ENCODE results near the gene ATF5.

The ATF5 gene

DNA sequence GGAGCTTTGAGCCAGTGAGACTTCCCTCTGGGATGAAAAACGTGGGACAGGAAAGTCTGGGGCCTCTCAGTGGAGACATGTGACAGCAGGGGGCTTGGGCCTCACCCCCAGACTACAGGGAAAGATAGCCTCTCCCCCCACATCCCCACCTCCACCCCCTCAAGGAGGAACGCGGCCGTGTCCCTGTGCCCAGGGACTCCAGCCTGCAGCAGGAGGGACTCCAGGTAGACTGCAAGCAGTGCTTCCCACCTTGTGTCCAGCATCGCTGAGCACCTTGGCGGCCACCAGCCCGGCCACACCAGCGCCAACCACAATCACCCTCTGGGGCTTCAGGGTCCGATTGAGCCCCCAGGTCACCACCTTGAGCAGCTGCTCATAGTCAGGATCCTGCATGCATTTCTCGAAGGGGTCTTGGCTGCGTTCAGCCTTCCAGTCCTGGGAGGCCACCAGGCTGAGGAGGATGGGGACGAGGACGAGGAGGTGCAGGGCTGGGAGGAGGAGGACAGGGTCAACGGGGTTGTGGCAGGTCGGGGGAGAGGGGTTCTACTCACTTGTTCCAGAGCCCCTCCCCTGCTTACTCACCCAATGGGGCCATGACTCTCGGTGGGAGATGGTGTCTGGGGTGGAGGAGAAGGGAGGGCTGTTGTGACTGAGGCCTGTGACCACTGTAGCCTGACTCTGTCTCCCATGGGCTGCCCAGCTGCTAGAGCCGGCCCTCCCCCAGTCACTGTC is 33.3 kb upstream of the ATF5 start:
- Histone ChIP-seq H3K9me3 (ENCODE audit: control insufficient read depth in 2 of 2, low read length in 2 of 2) (no peaks in the 10 kb centered on the region), H3K4me1 (ENCODE audit: control insufficient read depth, insufficient read depth, low read length) (peaks cover 13% of the 10 kb centered on the region), H3K27me3 (ENCODE audit: control insufficient read depth in 1 of 2, insufficient read depth in 2 of 2, low read length in 2 of 2) (peaks cover 4 to 7% of the 10 kb centered on the region in 2 donors), H3K9ac (ENCODE audit: low read length in 2 of 2) (no peak overlapping the region), H3K36me3 (ENCODE audit: control insufficient read depth in 2 of 2, insufficient read depth in 2 of 2, low read length in 2 of 2) (no peaks in the 10 kb centered on the region), H3K4me3 (ENCODE audit: low read length in 2 of 2) (no peak overlapping the region), H3K27ac (ENCODE audit: low read length) (no peak overlapping the region)

DNA sequence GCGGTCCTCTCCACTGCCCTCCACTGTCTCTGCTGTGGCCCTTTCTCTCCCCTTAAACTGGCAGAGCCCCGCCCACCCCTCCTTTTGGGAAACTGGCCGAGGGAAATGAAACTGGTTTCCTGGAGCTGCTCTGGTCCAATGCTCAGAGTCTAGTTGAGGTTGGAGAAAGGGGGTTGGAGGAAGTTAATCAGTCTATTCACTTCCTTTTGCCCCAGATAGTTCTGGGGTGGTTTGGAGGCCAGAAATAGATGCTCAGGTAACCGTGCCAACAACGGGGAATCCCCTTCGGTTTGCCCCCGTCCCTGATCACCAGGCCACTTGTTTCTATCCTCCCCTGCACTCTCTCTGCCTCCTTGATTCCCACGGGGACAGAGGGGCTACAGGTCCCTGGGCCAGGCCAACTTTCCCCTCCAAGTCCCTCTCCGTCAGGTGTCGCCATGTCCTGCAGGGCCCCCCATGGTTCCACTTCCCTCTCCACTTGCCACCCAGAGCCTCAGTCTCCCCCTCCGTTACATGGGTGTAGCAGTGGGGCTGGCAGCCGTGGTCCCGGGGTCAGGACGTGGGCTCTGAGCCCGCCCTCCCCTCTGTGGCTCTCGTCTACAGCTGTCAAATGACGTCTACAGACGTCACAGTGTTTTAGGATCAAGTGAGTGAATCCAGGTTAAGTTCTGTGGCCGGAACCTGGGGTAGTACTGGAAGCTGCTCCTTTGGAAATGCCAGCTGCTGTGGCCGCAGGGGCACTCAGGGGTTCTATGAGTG is 32.0 kb upstream of the ATF5 start, which contains the start of gene IL4I1:
Gene IL4I1, minus strand, starts transcription at position 25 of the 759 bp plus-strand sequence. CDS start 727 bp downstream, outside the sequence.
- H3K4me1 ChIP-seq (ENCODE audit: control insufficient read depth, insufficient read depth, low read length): peaks cover 13% of the 10 kb centered on the region
- H3K27me3 ChIP-seq (ENCODE audit: control insufficient read depth in 1 of 2, insufficient read depth in 2 of 2, low read length in 2 of 2): peaks cover 0 to 4% of the 10 kb centered on the region in 2 donors
- no peak within 1 kb of the TSS for H3K27ac ChIP-seq (ENCODE audit: low read length)
- no peak within 1 kb of the TSS for H3K9ac ChIP-seq (ENCODE audit: low read length in 2 of 2)
- H3K4me3 ChIP-seq (ENCODE audit: low read length in 2 of 2): peak within 1 kb of the TSS in 1 of 2 donors; percentile 3
- no peaks in the 10 kb centered on the region for H3K36me3 ChIP-seq (ENCODE audit: control insufficient read depth in 2 of 2, insufficient read depth in 2 of 2, low read length in 2 of 2)
- no peaks in the 10 kb centered on the region for H3K9me3 ChIP-seq (ENCODE audit: control insufficient read depth in 2 of 2, low read length in 2 of 2)

DNA sequence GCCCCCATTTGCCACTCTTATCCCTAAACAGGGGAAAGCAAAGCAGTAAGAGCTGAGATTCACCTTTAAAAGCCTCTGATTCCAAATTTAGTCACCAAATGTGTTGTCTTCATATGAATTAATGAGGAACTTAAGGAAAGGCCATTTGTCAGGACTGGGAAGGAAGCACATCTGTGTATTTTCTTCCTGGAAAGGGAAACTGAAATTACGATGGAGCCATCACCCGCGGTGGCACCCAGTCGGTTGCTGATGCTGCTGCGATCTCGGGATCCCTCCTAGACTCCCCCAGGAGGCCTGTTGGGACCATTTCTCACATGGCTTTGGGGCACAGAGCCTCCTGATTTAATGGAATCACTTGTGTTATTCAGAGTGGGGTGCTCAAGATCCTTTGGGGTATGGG is 24.9 kb upstream of the ATF5 start:
- Histone ChIP-seq H3K36me3 (ENCODE audit: control insufficient read depth in 2 of 2, insufficient read depth in 2 of 2, low read length in 2 of 2) (peaks cover 12 to 23% of the 10 kb centered on the region in 2 donors), H3K9ac (ENCODE audit: low read length in 2 of 2) (no peak overlapping the region), H3K4me3 (ENCODE audit: low read length in 2 of 2) (no peak overlapping the region), H3K9me3 (ENCODE audit: control insufficient read depth in 2 of 2, low read length in 2 of 2) (no peaks in the 10 kb centered on the region), H3K27ac (ENCODE audit: low read length) (no peak overlapping the region), H3K4me1 (ENCODE audit: control insufficient read depth, insufficient read depth, low read length) (no peaks in the 10 kb centered on the region), H3K27me3 (ENCODE audit: control insufficient read depth in 1 of 2, insufficient read depth in 2 of 2, low read length in 2 of 2) (no peaks in the 10 kb centered on the region)

DNA sequence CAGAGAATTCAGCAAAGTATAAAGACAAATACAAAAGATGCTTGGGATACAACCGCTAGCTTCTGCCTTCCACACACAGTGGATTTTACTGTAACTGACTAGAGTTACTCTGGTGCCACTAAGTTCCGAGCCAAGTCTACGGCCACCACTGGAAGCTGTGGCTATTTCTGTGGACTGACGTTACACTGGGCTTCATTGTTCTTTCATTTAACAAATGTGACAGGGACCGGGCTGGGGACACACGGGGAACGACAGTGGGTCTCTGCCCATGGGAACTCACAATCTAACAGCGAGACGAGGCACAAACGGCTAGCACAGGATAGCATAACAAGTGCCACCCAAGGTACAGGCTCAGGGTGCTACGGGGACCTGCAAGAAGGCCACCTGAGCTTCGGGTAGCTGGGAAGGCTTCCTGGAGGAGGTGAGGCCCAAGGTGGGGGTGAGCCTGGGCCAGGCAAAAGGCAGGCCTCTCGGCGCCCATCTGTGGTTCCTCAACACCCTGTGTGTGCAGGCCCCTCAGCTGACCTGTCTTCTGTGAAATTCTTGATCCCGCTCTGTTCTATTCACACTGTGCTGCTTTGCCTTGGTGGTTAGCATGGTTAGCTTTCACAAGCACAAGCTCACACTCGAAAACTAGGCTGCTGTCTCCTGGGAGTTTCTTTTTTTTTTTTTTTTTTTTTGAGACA is 22.0 kb upstream of the ATF5 start:
- H3K4me1 ChIP-seq (ENCODE audit: control insufficient read depth, insufficient read depth, low read length): no peaks in the 10 kb centered on the region
- no peaks in the 10 kb centered on the region for H3K9me3 ChIP-seq (ENCODE audit: control insufficient read depth in 2 of 2, low read length in 2 of 2)
- H3K9ac ChIP-seq (ENCODE audit: low read length in 2 of 2): no peak overlapping the region
- H3K4me3 ChIP-seq (ENCODE audit: low read length in 2 of 2): no peak overlapping the region
- no peak overlapping the region for H3K27ac ChIP-seq (ENCODE audit: low read length)
- H3K27me3 ChIP-seq (ENCODE audit: control insufficient read depth in 1 of 2, insufficient read depth in 2 of 2, low read length in 2 of 2): no peaks in the 10 kb centered on the region
- peaks cover 12 to 28% of the 10 kb centered on the region in 2 donors for H3K36me3 ChIP-seq (ENCODE audit: control insufficient read depth in 2 of 2, insufficient read depth in 2 of 2, low read length in 2 of 2)

DNA sequence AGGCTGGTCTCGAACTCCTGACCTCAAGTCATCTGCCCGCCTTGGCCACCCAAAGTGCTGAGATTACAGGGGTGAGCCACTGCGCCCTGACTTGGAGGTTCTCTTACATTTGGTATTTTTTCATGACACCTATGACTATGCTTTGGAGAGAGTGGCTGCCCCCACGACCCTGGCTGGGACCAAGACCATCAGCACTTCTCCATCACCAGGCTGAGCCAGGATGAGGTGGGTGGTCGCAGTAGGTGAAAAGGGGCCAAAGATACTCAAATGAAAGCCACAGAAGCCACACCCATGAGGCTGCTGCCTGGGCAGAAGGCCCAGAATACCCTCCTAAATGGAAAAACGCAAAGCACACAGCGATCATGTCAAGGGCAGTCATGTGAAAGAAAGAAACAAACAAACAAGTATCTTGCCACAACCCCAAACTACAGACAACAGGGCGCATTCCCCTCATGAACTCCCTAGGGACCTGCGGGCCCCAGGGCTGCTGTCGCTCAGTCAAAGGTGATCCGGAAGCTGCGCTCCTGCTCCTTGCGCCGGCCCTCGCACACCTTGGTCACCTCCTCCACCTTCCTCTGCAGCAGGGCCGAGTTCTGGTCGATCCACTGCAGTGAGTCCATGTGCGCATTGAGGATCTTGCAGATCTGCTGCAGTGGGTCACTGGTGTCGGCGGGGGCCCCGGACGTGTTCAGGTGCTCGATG is 21.1 kb upstream of the ATF5 start:
- Histone ChIP-seq H3K27me3 (ENCODE audit: control insufficient read depth in 1 of 2, insufficient read depth in 2 of 2, low read length in 2 of 2) (no peaks in the 10 kb centered on the region), H3K9ac (ENCODE audit: low read length in 2 of 2) (no peak overlapping the region), H3K4me3 (ENCODE audit: low read length in 2 of 2) (no peak overlapping the region), H3K27ac (ENCODE audit: low read length) (no peak overlapping the region), H3K36me3 (ENCODE audit: control insufficient read depth in 2 of 2, insufficient read depth in 2 of 2, low read length in 2 of 2) (peaks cover 12 to 29% of the 10 kb centered on the region in 2 donors), H3K9me3 (ENCODE audit: control insufficient read depth in 2 of 2, low read length in 2 of 2) (no peaks in the 10 kb centered on the region), H3K4me1 (ENCODE audit: control insufficient read depth, insufficient read depth, low read length) (peaks cover 2% of the 10 kb centered on the region)

DNA sequence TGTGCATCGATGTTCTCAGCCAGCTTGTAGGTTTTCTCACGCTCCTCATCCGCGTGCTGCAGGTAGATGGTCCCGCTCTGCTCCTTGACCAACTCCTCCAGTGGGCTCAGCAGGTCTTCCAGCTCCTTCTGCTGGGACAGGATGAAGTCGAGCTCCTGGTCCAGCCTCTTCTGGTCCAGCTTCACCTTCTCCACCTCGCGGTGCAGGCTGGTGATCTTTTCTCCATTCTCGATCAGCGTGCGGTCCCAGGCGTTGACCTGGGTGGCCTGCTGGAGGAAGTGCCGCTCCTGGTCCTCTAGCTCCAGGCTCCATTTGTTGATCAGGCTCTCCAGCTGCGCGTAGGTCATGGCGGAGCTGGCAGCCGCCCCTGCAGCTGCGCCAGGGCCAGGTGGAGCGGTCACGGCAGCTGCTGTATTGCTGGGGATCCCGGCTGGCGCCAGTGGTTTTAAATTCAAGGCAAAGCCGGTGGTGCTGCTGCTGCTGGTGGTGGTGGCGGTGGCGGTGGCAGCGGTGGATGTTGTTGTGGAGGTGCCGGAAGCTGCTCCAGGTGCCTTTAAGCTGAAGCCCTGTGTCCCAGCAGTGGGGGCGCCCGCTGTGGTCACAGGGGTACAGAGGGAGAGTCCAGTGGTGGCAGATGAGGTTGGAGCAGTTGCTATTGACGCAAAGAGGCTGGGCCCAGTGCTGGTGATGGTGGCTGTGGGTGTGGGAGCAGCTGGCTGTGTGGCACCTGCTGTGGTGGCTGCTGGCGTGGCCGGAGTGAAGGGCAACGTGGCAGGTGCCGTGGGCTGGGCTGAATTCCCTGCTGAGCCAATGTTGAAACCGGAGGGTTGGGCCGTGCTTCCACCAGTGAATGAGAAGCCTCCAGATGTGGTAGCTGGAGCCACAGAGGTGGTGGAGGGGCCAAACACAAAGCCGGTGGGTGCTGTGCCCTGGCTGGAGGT is 20.3 kb upstream of the ATF5 start:
- Histone ChIP-seq H3K36me3 (ENCODE audit: control insufficient read depth in 2 of 2, insufficient read depth in 2 of 2, low read length in 2 of 2) (peaks cover 12 to 30% of the 10 kb centered on the region in 2 donors), H3K9me3 (ENCODE audit: control insufficient read depth in 2 of 2, low read length in 2 of 2) (no peaks in the 10 kb centered on the region), H3K27me3 (ENCODE audit: control insufficient read depth in 1 of 2, insufficient read depth in 2 of 2, low read length in 2 of 2) (no peaks in the 10 kb centered on the region), H3K27ac (ENCODE audit: low read length) (no peak overlapping the region), H3K9ac (ENCODE audit: low read length in 2 of 2) (no peak overlapping the region), H3K4me1 (ENCODE audit: control insufficient read depth, insufficient read depth, low read length) (peaks cover 4% of the 10 kb centered on the region), H3K4me3 (ENCODE audit: low read length in 2 of 2) (no peak overlapping the region)

DNA sequence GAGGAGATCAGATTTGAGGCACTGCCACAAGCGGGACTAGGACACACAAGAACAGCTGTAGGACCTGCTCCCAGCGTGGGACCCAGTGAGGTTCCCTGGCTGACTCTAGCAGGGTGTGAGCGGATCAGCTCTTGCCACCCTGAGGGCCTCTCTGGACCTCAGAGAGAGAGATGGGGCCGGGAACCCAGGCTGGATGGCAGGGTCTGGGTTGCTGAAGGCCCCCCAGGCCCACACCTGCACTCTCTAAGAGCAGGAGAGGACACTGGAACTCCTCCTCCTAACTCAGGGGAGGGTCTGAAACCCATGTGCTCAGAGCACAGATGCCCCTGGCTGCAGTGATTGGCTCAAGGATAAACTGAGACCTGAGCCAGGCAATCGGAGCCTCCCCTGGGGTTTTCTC is 18.8 kb upstream of the ATF5 start:
- Histone ChIP-seq H3K4me3 (ENCODE audit: low read length in 2 of 2) (no peak overlapping the region), H3K27me3 (ENCODE audit: control insufficient read depth in 1 of 2, insufficient read depth in 2 of 2, low read length in 2 of 2) (no peaks in the 10 kb centered on the region), H3K9ac (ENCODE audit: low read length in 2 of 2) (no peak overlapping the region), H3K9me3 (ENCODE audit: control insufficient read depth in 2 of 2, low read length in 2 of 2) (no peaks in the 10 kb centered on the region), H3K27ac (ENCODE audit: low read length) (no peak overlapping the region), H3K36me3 (ENCODE audit: control insufficient read depth in 2 of 2, insufficient read depth in 2 of 2, low read length in 2 of 2) (peaks cover 12 to 36% of the 10 kb centered on the region in 2 donors), H3K4me1 (ENCODE audit: control insufficient read depth, insufficient read depth, low read length) (peaks cover 4% of the 10 kb centered on the region)

DNA sequence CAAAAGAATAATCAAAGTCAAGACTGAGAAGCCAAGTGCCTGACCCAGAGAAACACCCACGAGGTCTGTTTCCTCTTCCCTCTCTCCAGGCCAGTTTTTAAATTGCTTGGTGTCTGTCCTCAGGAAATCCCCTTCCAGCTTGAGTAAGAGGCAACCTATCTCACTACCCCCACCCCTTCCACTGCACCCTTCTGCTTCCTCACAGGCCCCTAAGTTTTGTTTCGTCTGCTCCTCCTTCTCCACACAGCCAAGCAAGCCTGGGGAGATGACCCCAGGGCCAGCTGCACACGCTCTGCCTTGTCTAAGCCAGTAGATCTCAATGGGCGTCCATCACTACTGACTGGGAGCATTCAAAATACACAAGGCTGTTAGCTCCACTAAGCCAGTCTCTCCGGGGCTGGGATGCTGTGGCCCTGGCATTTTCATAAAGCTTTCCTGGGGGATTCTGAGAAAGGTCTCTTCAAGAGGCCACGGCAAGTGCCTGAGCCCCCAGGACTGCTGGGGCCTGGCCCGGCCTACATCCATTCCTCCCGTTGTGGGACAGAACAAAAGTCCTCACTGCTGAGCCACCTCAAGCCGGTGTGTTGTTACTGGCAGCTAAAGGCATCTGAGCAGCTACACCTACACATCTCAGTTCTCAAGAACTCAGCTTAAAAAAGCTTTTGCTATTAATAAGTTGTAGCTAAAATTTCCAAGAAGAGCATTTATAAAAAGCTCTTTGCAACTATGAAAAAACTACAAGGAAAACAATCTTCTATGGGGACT is 17.4 kb upstream of the ATF5 start:
- no peaks in the 10 kb centered on the region for H3K9me3 ChIP-seq (ENCODE audit: control insufficient read depth in 2 of 2, low read length in 2 of 2)
- H3K27me3 ChIP-seq (ENCODE audit: control insufficient read depth in 1 of 2, insufficient read depth in 2 of 2, low read length in 2 of 2): no peaks in the 10 kb centered on the region
- H3K4me3 ChIP-seq (ENCODE audit: low read length in 2 of 2): no peak overlapping the region
- no peak overlapping the region for H3K27ac ChIP-seq (ENCODE audit: low read length)
- peaks cover 12 to 36% of the 10 kb centered on the region in 2 donors for H3K36me3 ChIP-seq (ENCODE audit: control insufficient read depth in 2 of 2, insufficient read depth in 2 of 2, low read length in 2 of 2)
- no peak overlapping the region for H3K9ac ChIP-seq (ENCODE audit: low read length in 2 of 2)
- peaks cover 4% of the 10 kb centered on the region for H3K4me1 ChIP-seq (ENCODE audit: control insufficient read depth, insufficient read depth, low read length)

DNA sequence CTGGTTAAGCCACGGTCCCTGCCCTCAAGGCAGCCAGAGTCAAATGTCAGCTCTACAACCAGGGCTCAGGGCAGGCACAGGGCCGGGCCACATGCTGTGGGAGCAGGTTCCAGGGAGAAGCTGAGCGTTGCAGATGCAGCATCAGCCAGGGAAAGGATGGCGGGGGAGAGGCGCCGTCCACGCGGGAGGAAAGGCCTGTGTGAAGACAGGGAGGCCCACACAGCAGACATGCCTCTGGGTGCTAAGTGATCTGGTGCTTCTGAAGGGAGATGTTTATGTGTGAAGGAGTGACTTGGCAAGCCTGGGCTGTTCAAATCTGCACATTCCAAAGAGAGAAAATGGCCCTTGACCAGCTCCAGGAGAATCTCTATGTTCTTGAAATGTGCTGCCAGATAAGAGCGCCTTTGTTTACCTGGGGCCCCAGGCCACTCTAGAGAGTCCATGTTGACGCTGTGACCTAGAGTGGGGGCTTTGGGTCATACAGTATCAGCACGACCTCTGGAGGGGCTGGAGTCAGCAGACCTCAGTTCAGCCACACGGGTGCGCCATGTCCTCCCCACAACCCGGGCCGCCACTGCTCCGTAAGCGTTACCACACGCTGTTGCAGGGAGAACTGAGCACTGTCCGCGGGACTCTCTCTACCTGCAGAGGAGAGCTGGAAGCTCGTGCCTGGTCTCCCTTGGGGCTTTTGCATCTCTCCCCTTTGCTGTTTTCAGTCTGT is 15.9 kb upstream of the ATF5 start:
- Histone ChIP-seq H3K9me3 (ENCODE audit: control insufficient read depth in 2 of 2, low read length in 2 of 2) (no peaks in the 10 kb centered on the region), H3K36me3 (ENCODE audit: control insufficient read depth in 2 of 2, insufficient read depth in 2 of 2, low read length in 2 of 2) (peaks cover 7 to 26% of the 10 kb centered on the region in 2 donors), H3K27ac (ENCODE audit: low read length) (no peak overlapping the region), H3K9ac (ENCODE audit: low read length in 2 of 2) (no peak overlapping the region), H3K4me1 (ENCODE audit: control insufficient read depth, insufficient read depth, low read length) (peaks cover 7% of the 10 kb centered on the region), H3K27me3 (ENCODE audit: control insufficient read depth in 1 of 2, insufficient read depth in 2 of 2, low read length in 2 of 2) (no peaks in the 10 kb centered on the region), H3K4me3 (ENCODE audit: low read length in 2 of 2) (no peak overlapping the region)

All from stomach smooth muscle (tissue), 2 donors.